ENCODE measurements around the gene RPTN. TPM values are rescaled to one million over a fixed set of nuclear protein-coding genes. Genes with fewer than 3 reads are reported as not detected.

The RPTN gene
- total RNA-seq, 2 donors from 2014 or later: not detected

DNA sequence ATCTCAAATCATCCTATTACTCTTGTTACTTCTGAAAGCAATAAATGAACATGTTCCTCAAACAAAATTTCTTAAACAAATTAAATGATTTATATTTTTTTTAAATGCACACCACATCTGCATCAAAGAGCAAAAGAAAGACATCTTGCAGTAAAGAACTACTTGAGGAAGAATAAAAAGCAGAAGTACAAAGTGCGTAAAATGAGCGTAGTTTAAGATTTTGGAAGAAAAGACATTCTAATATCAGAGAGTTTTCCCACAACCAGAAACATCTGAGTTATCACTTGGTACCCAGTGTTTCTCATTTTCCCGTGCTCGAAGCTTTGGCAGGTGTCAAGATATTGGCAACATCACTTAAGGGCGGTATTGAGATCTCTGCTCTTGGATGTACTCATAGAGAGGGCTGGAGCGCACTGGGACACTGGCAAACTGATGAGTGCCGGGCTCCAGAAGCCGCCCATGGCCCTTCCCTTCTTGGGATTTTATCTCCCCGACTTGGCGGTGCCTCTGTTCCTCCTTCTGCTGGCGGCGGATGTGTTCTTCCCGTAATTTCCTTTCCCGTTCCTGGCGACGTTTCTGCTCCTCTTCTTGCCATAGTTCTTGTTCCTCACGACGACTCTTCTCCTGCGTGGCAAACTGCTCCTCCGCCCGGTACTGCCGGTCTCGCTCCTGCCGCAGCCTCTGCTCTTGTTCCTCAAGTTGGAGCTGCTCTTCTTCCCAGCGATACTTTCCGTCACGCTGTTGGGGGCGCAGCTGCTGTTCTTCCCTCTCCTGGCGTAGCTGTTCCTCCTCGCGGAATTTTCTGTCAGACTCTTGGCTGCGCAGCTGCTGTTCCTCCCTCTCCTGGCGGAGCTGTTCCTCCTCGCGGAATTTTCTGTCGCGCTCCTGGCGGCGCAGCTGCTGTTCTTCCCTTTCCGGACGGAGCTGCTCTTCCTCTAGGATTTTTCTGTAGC lies 51.7 kb downstream of the RPTN start:
- no peaks in the 10 kb centered on the region for H3K36me3 Mint-ChIP-seq
- no peak overlapping the region for H3K27ac Mint-ChIP-seq
- ATAC-seq (no peak), DNase-seq (ENCODE audit: low spot score in 2 of 2) (no peak)
- H3K9me3 Mint-ChIP-seq: peaks cover 0 to 7% of the 10 kb centered on the region in 2 donors

GRCh38 chr1:152104854-152105253 lies 54.2 kb downstream of the RPTN start:
- Mint-ChIP-seq H3K9me3 (peaks cover 0 to 7% of the 10 kb centered on the region in 2 donors), H3K36me3 (no peaks in the 10 kb centered on the region), H3K27ac (no peak overlapping the region)
- ATAC-seq (no peak), DNase-seq (ENCODE audit: low spot score in 2 of 2) (no peak)

Other genes with a start within 250 kb of the RPTN start
- gene THEM4, start 249.7 kb downstream of the RPTN start, total RNA-seq: 10 to 100 TPM; 20.4 to 27.4 TPM
- gene S100A10, start 165.4 kb downstream of the RPTN start, total RNA-seq: 100 to 1,000 TPM in 1 of 2 donors, 10 to 100 TPM in 1; 49.2 to 290 TPM
- 100 to 1,000 TPM; 197 to 272 TPM for gene S100A11, start 122.2 kb downstream of the RPTN start, total RNA-seq
- gene TCHHL1, start 70.2 kb downstream of the RPTN start, total RNA-seq: not detected
- under 1 TPM in 1 of 2 donors, not detected in 1; 0.04 TPM for gene TCHH, start 43.8 kb downstream of the RPTN start, total RNA-seq
- not detected for gene HRNR, start 65.0 kb upstream of the RPTN start, total RNA-seq
- not detected for gene FLG, start 166.0 kb upstream of the RPTN start, total RNA-seq
- not detected for gene FLG2, start 200.8 kb upstream of the RPTN start, total RNA-seq